H9 (cell line): ENCODE measurements around the gene ZCWPW1. TPM values are rescaled to one million over a fixed set of nuclear protein-coding genes. Genes with fewer than 3 reads are reported as not detected.

Experiments used
- DNase-seq: peaks from one replicate; pipeline ENCODE4 v3.0.0-alpha.2; 2017
- H2AFZ ChIP-seq: one replicate; pipeline ENCODE4 v1.6.1; 2013; ENCODE audit warnings: mild to moderate bottlenecking, low read length, control low read depth, moderate library complexity
- H2AK5ac ChIP-seq: 2 replicates; pipeline ENCODE4 v1.6.1; 2013; ENCODE audit warnings: low read length, control low read depth, mixed read lengths; ENCODE audit not compliant: insufficient read length
- H2BK120ac ChIP-seq: one replicate; pipeline ENCODE4 v1.6.1; 2013; ENCODE audit warnings: low read depth, mild to moderate bottlenecking, low read length, control low read depth, inconsistent platforms; ENCODE audit not compliant: poor library complexity, severe bottlenecking
- H2BK12ac ChIP-seq: 2 replicates; pipeline ENCODE4 v1.6.1; 2013; ENCODE audit warnings: low read length, control low read depth, mixed read lengths, low read depth; ENCODE audit not compliant: insufficient read length
- H2BK15ac ChIP-seq: 2 replicates; pipeline ENCODE4 v1.6.1; 2013; ENCODE audit warnings: low read depth, low read length, control low read depth
- H2BK20ac ChIP-seq: one replicate; pipeline ENCODE4 v1.6.1; 2013; ENCODE audit warnings: low read depth, mild to moderate bottlenecking, low read length, control low read depth, inconsistent platforms; ENCODE audit not compliant: poor library complexity, severe bottlenecking
- H2BK5ac ChIP-seq: 2 replicates; pipeline ENCODE4 v1.6.1; 2013; ENCODE audit warnings: low read length, control low read depth, mixed read lengths; ENCODE audit not compliant: insufficient read length
- H3K14ac ChIP-seq: 2 replicates; pipeline ENCODE4 v1.6.1; 2013; ENCODE audit warnings: low read length, control low read depth; ENCODE audit not compliant: insufficient read depth
- H3K18ac ChIP-seq: 2 replicates; pipeline ENCODE4 v1.6.1; 2013; ENCODE audit warnings: low read depth, mild to moderate bottlenecking, mixed read lengths, low read length, control low read depth; ENCODE audit not compliant: insufficient read length
- H3K23ac ChIP-seq: 2 replicates; pipeline ENCODE4 v1.6.1; 2013; ENCODE audit warnings: low read length, control low read depth, mixed read lengths, low read depth; ENCODE audit not compliant: insufficient read length
- H3K23me2 ChIP-seq: 2 replicates; pipeline ENCODE4 v1.6.1; 2013; ENCODE audit warnings: low read depth, mild to moderate bottlenecking, mixed read lengths, low read length, control low read depth; ENCODE audit not compliant: insufficient read length, poor library complexity, severe bottlenecking
- H3K27ac ChIP-seq: 2 replicates; pipeline ENCODE4 v1.5.1; 2013; ENCODE audit warnings: low read length, control low read depth, mixed read lengths, low read depth; ENCODE audit not compliant: insufficient read length
- H3K27me3 ChIP-seq: 2 replicates; pipeline ENCODE4 v1.6.1; 2013; ENCODE audit warnings: low read length, control low read depth, inconsistent platforms; ENCODE audit not compliant: insufficient read depth
- H3K4ac ChIP-seq: 2 replicates; pipeline ENCODE4 v1.6.1; 2013; ENCODE audit warnings: low read depth, mild to moderate bottlenecking, control low read depth, inconsistent platforms, low read length, moderate library complexity
- H3K4me1 ChIP-seq: 2 replicates; pipeline ENCODE4 v1.6.1; 2013; ENCODE audit warnings: low read length, control low read depth, inconsistent platforms; ENCODE audit not compliant: insufficient read depth
- H3K4me2 ChIP-seq: 2 replicates; pipeline ENCODE4 v1.6.1; 2013; ENCODE audit warnings: low read length, control low read depth, mixed read lengths; ENCODE audit not compliant: insufficient read length, insufficient read depth
- H3K56ac ChIP-seq: 2 replicates; pipeline ENCODE4 v1.6.1; 2013; ENCODE audit warnings: low read depth, mild to moderate bottlenecking, mixed read lengths, low read length, control low read depth; ENCODE audit not compliant: insufficient read length
- H3K79me1 ChIP-seq: 2 replicates; pipeline ENCODE4 v1.6.1; 2013; ENCODE audit warnings: low read depth, mild to moderate bottlenecking, moderate library complexity, low read length, control low read depth, inconsistent platforms; ENCODE audit not compliant: insufficient read depth, poor library complexity, severe bottlenecking
- H3K79me2 ChIP-seq: 2 replicates; pipeline ENCODE4 v1.6.1; 2013; ENCODE audit warnings: low read length, control low read depth, inconsistent platforms; ENCODE audit not compliant: insufficient read depth
- H3K9ac ChIP-seq: 2 replicates; pipeline ENCODE4 v1.6.1; 2013; ENCODE audit warnings: low read length, control low read depth, mixed read lengths; ENCODE audit not compliant: insufficient read length; ENCODE audit errors: extremely low read depth
- H3K9me3 ChIP-seq: one replicate; pipeline ENCODE4 v1.6.1; 2013; ENCODE audit warnings: low read depth, low read length, inconsistent platforms; ENCODE audit not compliant: control insufficient read depth
- H3T11ph ChIP-seq: one replicate; pipeline ENCODE4 v1.6.1; 2013; ENCODE audit warnings: mild to moderate bottlenecking, low read length, control low read depth, inconsistent platforms
- H4K20me1 ChIP-seq: one replicate; pipeline ENCODE4 v1.6.1; 2013; ENCODE audit not compliant: control insufficient read depth, insufficient read length, insufficient read depth
- H4K5ac ChIP-seq: 2 replicates; pipeline ENCODE4 v1.6.1; 2013; ENCODE audit warnings: low read depth, mild to moderate bottlenecking, mixed read lengths, low read length, control low read depth; ENCODE audit not compliant: insufficient read length
- H4K8ac ChIP-seq: replicated peaks from 2 replicates; pipeline ENCODE4 v1.6.1; 2013; ENCODE audit warnings: low read length, control low read depth, mixed read lengths, low read depth; ENCODE audit not compliant: insufficient read length
- H4K91ac ChIP-seq: 2 replicates; pipeline ENCODE4 v1.6.1; 2013; ENCODE audit warnings: low read depth, mild to moderate bottlenecking, moderate library complexity, mixed read lengths, low read length, control low read depth; ENCODE audit not compliant: insufficient read length
- H3K27ac Mint-ChIP-seq, 3 experiments: 2 replicates in 2 of 3; 3 replicates in 1 of 3; pipeline ENCODE4 v1.8.0; 2020 to 2021; ENCODE audit warnings: mixed read lengths in 3 of 3, mild to moderate bottlenecking in 1 of 3, moderate library complexity in 1 of 3
- H3K27me3 Mint-ChIP-seq: 2 replicates; pipeline ENCODE4 v1.8.0; 2021; ENCODE audit warnings: low read depth, mild to moderate bottlenecking, moderate library complexity, mixed read lengths
- H3K36me3 Mint-ChIP-seq, 3 experiments: 2 replicates in 2 of 3; 3 replicates in 1 of 3; pipeline ENCODE4 v1.8.0; 2020 to 2021; ENCODE audit warnings: low read depth in 3 of 3, mixed read lengths in 3 of 3; ENCODE audit not compliant: insufficient read depth in 1 of 3
- H3K4me1 Mint-ChIP-seq, 2 experiments: 2 replicates each; pipeline ENCODE4 v1.8.0; 2020; ENCODE audit warnings: mixed read lengths in 2 of 2
- H3K4me3 Mint-ChIP-seq, 2 experiments: 2 replicates in 1 of 2; 3 replicates in 1 of 2; pipeline ENCODE4 v1.8.0; 2020 to 2021; ENCODE audit warnings: mild to moderate bottlenecking in 2 of 2, mixed read lengths in 2 of 2, moderate library complexity in 1 of 2
- H3K9me3 Mint-ChIP-seq, 2 experiments: 2 replicates in 1 of 2; 3 replicates in 1 of 2; pipeline ENCODE4 v1.8.0; 2020; ENCODE audit warnings: mild to moderate bottlenecking in 2 of 2, mixed read lengths in 2 of 2, moderate library complexity in 1 of 2
- WGBS: extraction: QIAGEN DNeasy Blood & Tissue Kit; methylation state at CpG from one replicate; pipeline ENCODE4 v1.1.7; 2013; ENCODE audit warnings: missing lambda C conversion rate, low lambda C conversion rate, mixed read lengths; ENCODE audit not compliant: insufficient read length; ENCODE audit errors: extremely low coverage; 5-methylcytosine and 5-hydroxymethylcytosine counted together
- total RNA-seq: library from RNA; stranded (reverse); gene quantifications from 2 replicates; pipeline ENCODE4 v1.2.1, GENCODE V29; 2021
- TF ChIP-seq, protein P1 (sequence below): fragments of 200-600 bp; sonication (generic); conservative IDR thresholded peaks from 3 replicates; pipeline ENCODE4 v1.8.0; 2021; ENCODE audit warnings: antibody characterized with exemption, mild to moderate bottlenecking

The ZCWPW1 gene
- total RNA-seq, 1 experiment from 2014 or later, result 1.1 TPM

DNA sequence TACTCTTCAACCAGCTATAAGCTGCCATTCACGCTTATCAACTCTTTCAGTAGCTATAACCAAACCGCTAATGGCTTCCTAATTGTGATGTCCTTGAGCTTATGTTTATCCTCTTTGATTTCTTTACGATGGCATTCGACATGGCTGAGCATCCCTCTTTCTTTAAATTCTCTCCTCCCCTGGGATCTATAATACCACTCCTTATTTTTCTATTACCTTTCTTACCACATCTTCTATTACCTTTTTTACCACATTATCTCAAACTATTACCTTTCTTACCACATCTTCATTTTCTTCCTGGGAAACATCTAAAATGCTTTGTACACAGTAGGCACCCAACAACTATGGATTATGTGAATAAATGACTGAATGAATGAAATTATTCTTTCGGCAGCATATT, 13.1 kb downstream of the ZCWPW1 start:
- H2BK5ac ChIP-seq, result no peak overlapping the region
- H3T11ph ChIP-seq, result no peak overlapping the region

More for the DNA sequence above, 13.1 kb downstream of the ZCWPW1 start:
- no peaks in the 10 kb centered on the region for H3K23me2 ChIP-seq
- peaks cover 3% of the 10 kb centered on the region for H3K27me3 Mint-ChIP-seq
- no peak overlapping the region for H3K27ac Mint-ChIP-seq
- no peak overlapping the region for H3K14ac ChIP-seq
- no peak overlapping the region for H2BK120ac ChIP-seq
- no peak for DNase-seq
- no peak overlapping the region for H4K91ac ChIP-seq
- no peaks in the 10 kb centered on the region for H3K27me3 ChIP-seq
- no peak overlapping the region for H3K56ac ChIP-seq
- H2AK5ac ChIP-seq, result no peak overlapping the region
- H3K4me3 Mint-ChIP-seq, result no peak overlapping the region
- H3K4me2 ChIP-seq, result no peak overlapping the region
- no peaks in the 10 kb centered on the region for H3K4me1 Mint-ChIP-seq
- H3K9me3 Mint-ChIP-seq, result no peaks in the 10 kb centered on the region
- no peaks in the 10 kb centered on the region for H3K4me1 ChIP-seq
- H2BK20ac ChIP-seq, result no peak overlapping the region
- H2BK15ac ChIP-seq, result no peak overlapping the region
- H3K79me1 ChIP-seq, result no peaks in the 10 kb centered on the region
- no peak overlapping the region for H3K27ac ChIP-seq
- H4K8ac ChIP-seq, result no peak overlapping the region
- H3K18ac ChIP-seq, result no peak overlapping the region
- WGBS, result no CpG with 5 or more reads among the region's 5 CpGs
- H3K9me3 ChIP-seq, result no peaks in the 10 kb centered on the region
- H3K23ac ChIP-seq, result no peak overlapping the region
- H4K5ac ChIP-seq, result no peak overlapping the region
- no peaks in the 10 kb centered on the region for H3K36me3 Mint-ChIP-seq
- no peak overlapping the region for H3K4ac ChIP-seq
- no peak overlapping the region for H3K9ac ChIP-seq
- no peaks in the 10 kb centered on the region for H3K79me2 ChIP-seq
- H2BK12ac ChIP-seq, result no peak overlapping the region
- TF ChIP-seq, protein P1, sequence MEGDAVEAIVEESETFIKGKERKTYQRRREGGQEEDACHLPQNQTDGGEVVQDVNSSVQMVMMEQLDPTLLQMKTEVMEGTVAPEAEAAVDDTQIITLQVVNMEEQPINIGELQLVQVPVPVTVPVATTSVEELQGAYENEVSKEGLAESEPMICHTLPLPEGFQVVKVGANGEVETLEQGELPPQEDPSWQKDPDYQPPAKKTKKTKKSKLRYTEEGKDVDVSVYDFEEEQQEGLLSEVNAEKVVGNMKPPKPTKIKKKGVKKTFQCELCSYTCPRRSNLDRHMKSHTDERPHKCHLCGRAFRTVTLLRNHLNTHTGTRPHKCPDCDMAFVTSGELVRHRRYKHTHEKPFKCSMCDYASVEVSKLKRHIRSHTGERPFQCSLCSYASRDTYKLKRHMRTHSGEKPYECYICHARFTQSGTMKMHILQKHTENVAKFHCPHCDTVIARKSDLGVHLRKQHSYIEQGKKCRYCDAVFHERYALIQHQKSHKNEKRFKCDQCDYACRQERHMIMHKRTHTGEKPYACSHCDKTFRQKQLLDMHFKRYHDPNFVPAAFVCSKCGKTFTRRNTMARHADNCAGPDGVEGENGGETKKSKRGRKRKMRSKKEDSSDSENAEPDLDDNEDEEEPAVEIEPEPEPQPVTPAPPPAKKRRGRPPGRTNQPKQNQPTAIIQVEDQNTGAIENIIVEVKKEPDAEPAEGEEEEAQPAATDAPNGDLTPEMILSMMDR, result no peak
- no peak overlapping the region for H2AFZ ChIP-seq
- no peaks in the 10 kb centered on the region for H4K20me1 ChIP-seq
